Measurements from ENCODE around the gene NOL12. TPM values are rescaled to one million over a fixed set of nuclear protein-coding genes. Genes with fewer than 3 reads are reported as not detected.
"Not testable (repeated sequence)": the region's sequence is repeated elsewhere in the genome, so short reads cannot be mapped to it uniquely, and the experiment has no call there.

The NOL12 gene
- total RNA-seq, 2 donors from 2014 or later = 25.2 to 48.4 TPM

- no peaks in the 10 kb centered on the region for H3K9me3 ChIP-seq
- no peak overlapping the region for H3K27ac ChIP-seq
Observed at GRCh38 chr22:37647928-37648327, 38.2 kb upstream of the NOL12 start.

GRCh38 chr22:37650463-37651136, 35.5 kb upstream of the NOL12 start:
- Histone ChIP-seq H3K36me3 (peaks cover 14% of the 10 kb centered on the region), H3K4me3 (no peak overlapping the region), H3K4me1 (no peaks in the 10 kb centered on the region), H3K27me3 (no peaks in the 10 kb centered on the region), H3K27ac (no peak overlapping the region), H3K9ac (ENCODE audit: low read depth in 2 of 2, low read length in 2 of 2) (no peak overlapping the region), H3K9me3 (no peaks in the 10 kb centered on the region)
- DNase-seq = no peak
- TF ChIP-seq, protein P1, sequence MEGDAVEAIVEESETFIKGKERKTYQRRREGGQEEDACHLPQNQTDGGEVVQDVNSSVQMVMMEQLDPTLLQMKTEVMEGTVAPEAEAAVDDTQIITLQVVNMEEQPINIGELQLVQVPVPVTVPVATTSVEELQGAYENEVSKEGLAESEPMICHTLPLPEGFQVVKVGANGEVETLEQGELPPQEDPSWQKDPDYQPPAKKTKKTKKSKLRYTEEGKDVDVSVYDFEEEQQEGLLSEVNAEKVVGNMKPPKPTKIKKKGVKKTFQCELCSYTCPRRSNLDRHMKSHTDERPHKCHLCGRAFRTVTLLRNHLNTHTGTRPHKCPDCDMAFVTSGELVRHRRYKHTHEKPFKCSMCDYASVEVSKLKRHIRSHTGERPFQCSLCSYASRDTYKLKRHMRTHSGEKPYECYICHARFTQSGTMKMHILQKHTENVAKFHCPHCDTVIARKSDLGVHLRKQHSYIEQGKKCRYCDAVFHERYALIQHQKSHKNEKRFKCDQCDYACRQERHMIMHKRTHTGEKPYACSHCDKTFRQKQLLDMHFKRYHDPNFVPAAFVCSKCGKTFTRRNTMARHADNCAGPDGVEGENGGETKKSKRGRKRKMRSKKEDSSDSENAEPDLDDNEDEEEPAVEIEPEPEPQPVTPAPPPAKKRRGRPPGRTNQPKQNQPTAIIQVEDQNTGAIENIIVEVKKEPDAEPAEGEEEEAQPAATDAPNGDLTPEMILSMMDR (IDR thresholded peaks at IDR 0.05) = no peak
- intact Hi-C loops (cut with DNase I) = no loop called here

More at GRCh38 chr22:37647928-37648327, 38.2 kb upstream of the NOL12 start:
- intact Hi-C loops (cut with DNase I) = loop anchor here (10.0 kb wide), 1 partner anchor 147 kb away; no protein-coding TSS in a partner anchor
- peaks cover 2% of the 10 kb centered on the region for H3K4me1 ChIP-seq
- DNase-seq = peak; percentile 61
- H3K4me3 ChIP-seq = no peak overlapping the region
- H3K9ac ChIP-seq (ENCODE audit: low read depth in 2 of 2, low read length in 2 of 2) = peak overlapping the region in 1 of 2 donors; percentile 40
- peaks cover 22% of the 10 kb centered on the region for H3K36me3 ChIP-seq
- TF ChIP-seq, protein P1 (IDR thresholded peaks at IDR 0.05) = no peak
- H3K27me3 ChIP-seq = no peaks in the 10 kb centered on the region

- Histone ChIP-seq H3K4me3 (no peak overlapping the region), H3K27me3 (no peaks in the 10 kb centered on the region), H3K9me3 (no peaks in the 10 kb centered on the region), H3K4me1 (peaks cover 3% of the 10 kb centered on the region), H3K9ac (ENCODE audit: low read depth in 2 of 2, low read length in 2 of 2) (peak overlapping the region in 1 of 2 donors; percentile 51), H3K27ac (peak overlapping the region; percentile 79), H3K36me3 (peaks cover 13% of the 10 kb centered on the region)
- TF ChIP-seq, protein P1 (IDR thresholded peaks at IDR 0.05) = no peak
- intact Hi-C loops (cut with DNase I) = no loop called here
- DNase-seq = peak; percentile 88
Observed at GRCh38 chr22:37654563-37655251, 31.4 kb upstream of the NOL12 start.

DNA sequence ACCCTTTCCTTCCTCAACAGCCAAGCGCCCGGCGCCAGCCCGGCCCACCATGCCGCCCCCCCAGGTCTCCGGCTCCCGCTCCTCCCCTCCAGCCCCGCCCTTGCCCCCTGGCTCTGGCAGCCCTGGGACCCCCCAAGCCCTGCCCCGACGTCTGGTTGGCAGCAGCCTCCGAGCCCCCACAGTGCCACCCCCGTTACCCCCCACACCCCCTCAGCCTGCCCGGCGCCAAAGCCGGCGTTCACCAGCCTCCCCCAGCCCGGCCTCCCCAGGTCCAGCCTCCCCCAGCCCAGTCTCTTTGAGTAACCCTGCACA, 30.9 kb upstream of the NOL12 start:
- Histone ChIP-seq H3K9me3 (no peaks in the 10 kb centered on the region), H3K4me1 (peaks cover 8% of the 10 kb centered on the region), H3K36me3 (peaks cover 8% of the 10 kb centered on the region), H3K27ac (peak overlapping the region; percentile 79), H3K27me3 (no peaks in the 10 kb centered on the region), H3K9ac (ENCODE audit: low read depth in 2 of 2, low read length in 2 of 2) (peak overlapping the region in 1 of 2 donors; percentile 51), H3K4me3 (no peak overlapping the region)
- DNase-seq = no peak
- intact Hi-C loops (cut with DNase I) = no loop called here
- TF ChIP-seq, protein P1 (IDR thresholded peaks at IDR 0.05) = no peak

DNA sequence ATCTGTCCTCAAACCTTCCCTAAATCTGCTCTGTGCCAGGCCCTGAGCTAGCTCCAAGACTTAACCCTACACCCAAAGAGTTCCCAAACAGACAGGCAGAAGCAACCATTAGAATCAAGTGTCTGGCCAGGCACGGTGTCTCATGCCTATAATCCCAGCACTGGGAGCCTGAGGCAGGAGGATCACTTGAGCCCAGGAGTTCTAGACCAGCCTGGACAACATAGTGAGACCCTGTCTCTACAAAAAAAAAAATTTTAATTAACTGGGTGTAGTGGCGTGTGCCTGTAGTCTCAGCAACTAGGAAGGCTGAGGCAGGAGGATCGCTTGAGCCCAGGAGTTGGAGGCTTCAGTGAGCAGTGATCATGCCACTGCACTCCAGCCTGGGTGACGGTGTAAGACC, 29.6 kb upstream of the NOL12 start:
- H3K36me3 ChIP-seq; H3K27ac ChIP-seq; H3K9me3 ChIP-seq; intact Hi-C loops (cut with DNase I); H3K4me3 ChIP-seq; DNase-seq; H3K9ac ChIP-seq (ENCODE audit: low read depth in 2 of 2, low read length in 2 of 2); H3K27me3 ChIP-seq: not testable (repeated sequence)
- peaks cover 16% of the 10 kb centered on the region for H3K4me1 ChIP-seq

GRCh38 chr22:37657590-37658132, 28.5 kb upstream of the NOL12 start:
- DNase-seq = no peak
- intact Hi-C loops (cut with DNase I) = no loop called here
- H3K27ac ChIP-seq = peak overlapping the region; percentile 59
- H3K4me1 ChIP-seq = peaks cover 16% of the 10 kb centered on the region
- no peaks in the 10 kb centered on the region for H3K36me3 ChIP-seq
- peak overlapping the region in 1 of 2 donors; percentile 82 for H3K9ac ChIP-seq (ENCODE audit: low read depth in 2 of 2, low read length in 2 of 2)
- TF ChIP-seq, protein P1 (IDR thresholded peaks at IDR 0.05) = no peak
- peak overlapping the region; percentile 60 for H3K4me3 ChIP-seq
- H3K9me3 ChIP-seq = no peaks in the 10 kb centered on the region
- H3K27me3 ChIP-seq = no peaks in the 10 kb centered on the region
